ENCODE results near the gene SNX18. TPM values are rescaled to one million over a fixed set of nuclear protein-coding genes. Genes with fewer than 3 reads are reported as not detected.
A peak's percentile ranks its signal among the peaks of the same experiment; 100 is the strongest.

Gene SNX18
- total RNA-seq, 4 donors from 2014 or later = 50.4 to 89.4 (median 72.8) TPM

- H3K36me3 ChIP-seq = no peaks in the 10 kb centered on the region
- peak overlapping the region in 2 of 3 donors; percentile 96 to 98 for H3K27ac ChIP-seq
- H3K4me3 ChIP-seq (replicated peaks in 1 of 3) = peak overlapping the region; percentile 88 to 95 (median 92)
- H3K9me3 ChIP-seq = no peaks in the 10 kb centered on the region
- no peaks in the 10 kb centered on the region for H3K27me3 ChIP-seq
- no peak for TF ChIP-seq POLR2A (IDR thresholded peaks at IDR 0.05)
- no peak for TF ChIP-seq CTCF (IDR thresholded peaks at IDR 0.05)
- peaks cover 51 to 60% of the 10 kb centered on the region in 2 donors for H3K4me1 ChIP-seq
- intact Hi-C loops (cut with DNase I) = loop anchor here (5.0 kb wide), 2 partner anchors 248 to 348 kb away; no protein-coding TSS in a partner anchor
- DNase-seq = no peak
- 84 to 87% methylated on average over 34 to 48 of the region's 50 CpGs for WGBS, 2 donors
Observed at GRCh38 chr5:54518818-54519508, 1.4 kb downstream of the SNX18 start.

GRCh38 chr5:54519509-54519876 lies 1.9 kb downstream of the SNX18 start:
- H3K4me1 ChIP-seq = peaks cover 56 to 62% of the 10 kb centered on the region in 2 donors
- intact Hi-C loops (cut with DNase I) = loop anchor here (5.0 kb wide), 2 partner anchors 248 to 348 kb away; no protein-coding TSS in a partner anchor
- no peak for DNase-seq

DNA sequence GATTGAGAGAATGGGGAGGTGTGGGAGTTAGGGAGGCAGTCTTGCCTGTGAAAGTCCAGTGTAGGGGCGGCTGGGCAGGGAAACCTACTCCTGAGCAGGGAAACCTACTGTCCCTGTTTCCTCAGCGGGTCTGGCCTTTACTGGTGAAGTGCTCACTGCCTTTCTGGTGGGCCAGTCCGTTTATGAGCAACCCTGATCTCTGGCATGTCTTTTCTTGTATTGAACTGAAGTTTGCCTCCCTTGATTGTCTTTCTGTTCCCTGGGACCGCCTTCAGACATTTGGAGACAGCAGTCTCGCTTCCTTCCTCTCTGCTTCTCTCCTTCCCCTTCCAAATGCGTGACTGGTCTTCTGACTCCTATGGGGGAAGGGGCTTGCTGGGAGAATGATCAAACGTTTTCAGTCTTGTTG lies 2.9 kb downstream of the SNX18 start:
- 5 to 12% methylated on average over 7 of the region's 7 CpGs for WGBS, 2 donors
- H3K27me3 ChIP-seq = no peaks in the 10 kb centered on the region
- H3K9me3 ChIP-seq = no peaks in the 10 kb centered on the region
- H3K4me1 ChIP-seq = peaks cover 60 to 62% of the 10 kb centered on the region in 2 donors
- H3K4me3 ChIP-seq (replicated peaks in 1 of 3) = peak overlapping the region; percentile 0 to 95 (median 17)
- intact Hi-C loops (cut with DNase I) = no loop called here
- peak; percentile 29 to 40 for DNase-seq
- TF ChIP-seq CTCF (IDR thresholded peaks at IDR 0.05) (no peak), POLR2A (IDR thresholded peaks at IDR 0.05) (peak in 1 of 2 donors; percentile 42)
- no peaks in the 10 kb centered on the region for H3K36me3 ChIP-seq
- peak overlapping the region; percentile 33 to 98 (median 96) for H3K27ac ChIP-seq

More at GRCh38 chr5:54519509-54519876, 1.9 kb downstream of the SNX18 start:
- H3K27ac ChIP-seq = peak overlapping the region; percentile 33 to 98 (median 96)
- H3K9me3 ChIP-seq = no peaks in the 10 kb centered on the region
- WGBS, 2 donors = 44% methylated on average over 10 of the region's 10 CpGs
- no peak for TF ChIP-seq POLR2A (IDR thresholded peaks at IDR 0.05)
- TF ChIP-seq CTCF (IDR thresholded peaks at IDR 0.05) = no peak
- peak overlapping the region; percentile 0 to 95 (median 17) for H3K4me3 ChIP-seq (replicated peaks in 1 of 3)
- no peaks in the 10 kb centered on the region for H3K27me3 ChIP-seq
- H3K36me3 ChIP-seq = no peaks in the 10 kb centered on the region

DNA sequence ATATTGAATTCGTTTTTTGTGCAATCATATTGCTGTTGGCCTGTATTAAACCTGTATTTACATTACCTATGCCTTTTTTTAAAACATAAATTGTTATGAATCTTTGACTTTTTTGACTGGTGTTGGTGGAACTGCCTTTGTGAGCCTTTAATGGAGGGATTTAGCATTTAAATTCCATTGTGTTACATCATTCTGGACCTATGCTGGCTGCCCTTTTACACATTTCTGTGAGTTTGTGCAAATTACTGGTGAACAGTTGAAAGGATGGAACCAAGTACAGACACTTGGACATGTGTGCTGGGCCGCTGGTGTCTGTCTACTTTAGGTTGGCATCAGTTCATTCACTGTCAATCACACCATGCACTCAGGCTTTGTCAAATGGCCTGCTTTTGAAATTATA lies 3.4 kb downstream of the SNX18 start:
- no peaks in the 10 kb centered on the region for H3K9me3 ChIP-seq
- DNase-seq = no peak
- peaks cover 65 to 66% of the 10 kb centered on the region in 2 donors for H3K4me1 ChIP-seq
- H3K27ac ChIP-seq = peak overlapping the region; percentile 33 to 98 (median 96)
- H3K27me3 ChIP-seq = no peaks in the 10 kb centered on the region
- intact Hi-C loops (cut with DNase I) = no loop called here
- no peaks in the 10 kb centered on the region for H3K36me3 ChIP-seq
- 17 to 44% methylated on average over 2 of the region's 2 CpGs for WGBS, 2 donors
- peak overlapping the region; percentile 0 to 95 (median 17) for H3K4me3 ChIP-seq (replicated peaks in 1 of 3)
- TF ChIP-seq POLR2A (IDR thresholded peaks at IDR 0.05) = no peak
- no peak for TF ChIP-seq CTCF (IDR thresholded peaks at IDR 0.05)

GRCh38 chr5:54521856-54522479 lies 4.4 kb downstream of the SNX18 start:
- H3K4me1 ChIP-seq = peaks cover 67 to 75% of the 10 kb centered on the region in 2 donors
- H3K27ac ChIP-seq = peak overlapping the region in 1 of 3 donors; percentile 96
- DNase-seq = no peak
- H3K36me3 ChIP-seq = no peaks in the 10 kb centered on the region
- intact Hi-C loops (cut with DNase I) = no loop called here
- WGBS, 2 donors = 89 to 91% methylated on average over 5 of the region's 5 CpGs
- H3K4me3 ChIP-seq (replicated peaks in 1 of 3) = no peak overlapping the region
- no peaks in the 10 kb centered on the region for H3K9me3 ChIP-seq
- no peaks in the 10 kb centered on the region for H3K27me3 ChIP-seq
- TF ChIP-seq POLR2A (IDR thresholded peaks at IDR 0.05) (no peak), CTCF (IDR thresholded peaks at IDR 0.05) (no peak)

Measured in thyroid gland (tissue), 4 donors.